Measurements from ENCODE around the gene NRTN.

GRCh38 chr19:5765220-5765619 is 39.6 kb upstream of the NRTN start:
- TF ChIP-seq POLR2AphosphoS5 (IDR thresholded peaks at IDR 0.05; ENCODE audit: insufficient read depth, low read depth, low read length) (no peak), CTCF (IDR thresholded peaks at IDR 0.05; ENCODE audit: extremely low read depth in 1 of 2, insufficient read depth in 1 of 2, low read depth in 1 of 2, low read length in 2 of 2) (no peak), JUN (IDR thresholded peaks at IDR 0.05; ENCODE audit: borderline replicate concordance, insufficient read depth, insufficient read length, low read depth) (no peak), EZH2 (IDR thresholded peaks at IDR 0.05; ENCODE audit: borderline replicate concordance, low read depth, low read length, severe bottlenecking) (no peak)

All from endothelial cell of umbilical vein (primary cell).